ENCODE results near the gene EPDR1. TPM values are rescaled to one million over a fixed set of nuclear protein-coding genes. Genes with fewer than 3 reads are reported as not detected.

EPDR1 gene
- total RNA-seq, 4 donors from 2014 or later, result 14.4 to 30.4 (median 24.1) TPM

GRCh38 chr7:38000272-38000671 is 79.8 kb downstream of the EPDR1 start:
- DNase-seq, result no peak
- no peaks in the 10 kb centered on the region for H3K9me3 ChIP-seq
- H3K4me3 ChIP-seq, result no peak overlapping the region
- H3K4me1 ChIP-seq, result peaks cover 0 to 10% of the 10 kb centered on the region in 2 donors
- H3K27ac ChIP-seq, result peak overlapping the region; percentile 54 to 56
- TF ChIP-seq POLR2A (IDR thresholded peaks at IDR 0.05) (no peak), CTCF (IDR thresholded peaks at IDR 0.05) (no peak)
- intact Hi-C loops (cut with DNase I; ENCODE audit: low total_unique reads), result no loop called here
- no peaks in the 10 kb centered on the region for H3K27me3 ChIP-seq
- no peaks in the 10 kb centered on the region for H3K36me3 ChIP-seq

Other genes starting within 250 kb of the EPDR1 start
- 1 to 10 TPM in 1 of 4 donors, under 1 TPM in 1, not detected in 2; 0.58 to 1.8 TPM for gene GPR141, start 236.9 kb upstream of the EPDR1 start, total RNA-seq
- gene NME8, start 72.0 kb upstream of the EPDR1 start, total RNA-seq, result not detected
- gene SFRP4, start 3.8 kb upstream of the EPDR1 start, total RNA-seq, result 100 to 1,000 TPM in 1 of 4 donors, 10 to 100 TPM in 3; 17.4 to 107 (median 73.2) TPM

All from uterus (tissue), 4 donors.